Activated naive CD8-positive, alpha-beta T cell (primary cell): ENCODE data around the gene NEUROG1.
A peak's percentile ranks its signal among the peaks of the same experiment; 100 is the strongest.
"Not testable (repeated sequence)": the region's sequence is repeated elsewhere in the genome, so short reads cannot be mapped to it uniquely, and the experiment has no call there.

ENCODE experiments used
- H3K27ac Mint-ChIP-seq: one replicate; pipeline ENCODE4 v1.8.0; 2021; ENCODE audit warnings: mixed read lengths
- H3K27me3 Mint-ChIP-seq: one replicate; pipeline ENCODE4 v1.8.0; 2021; ENCODE audit warnings: mixed read lengths
- H3K36me3 Mint-ChIP-seq: one replicate; pipeline ENCODE4 v1.8.0; 2021; ENCODE audit warnings: mixed read lengths
- H3K4me1 Mint-ChIP-seq: one replicate; pipeline ENCODE4 v1.8.0; 2021; ENCODE audit warnings: low read depth, mixed read lengths
- H3K4me3 Mint-ChIP-seq: one replicate; pipeline ENCODE4 v1.8.0; 2021; ENCODE audit warnings: mild to moderate bottlenecking, mixed read lengths
- H3K9me3 Mint-ChIP-seq: one replicate; pipeline ENCODE4 v1.8.0; 2021; ENCODE audit warnings: low read depth, mixed read lengths

The NEUROG1 gene

DNA sequence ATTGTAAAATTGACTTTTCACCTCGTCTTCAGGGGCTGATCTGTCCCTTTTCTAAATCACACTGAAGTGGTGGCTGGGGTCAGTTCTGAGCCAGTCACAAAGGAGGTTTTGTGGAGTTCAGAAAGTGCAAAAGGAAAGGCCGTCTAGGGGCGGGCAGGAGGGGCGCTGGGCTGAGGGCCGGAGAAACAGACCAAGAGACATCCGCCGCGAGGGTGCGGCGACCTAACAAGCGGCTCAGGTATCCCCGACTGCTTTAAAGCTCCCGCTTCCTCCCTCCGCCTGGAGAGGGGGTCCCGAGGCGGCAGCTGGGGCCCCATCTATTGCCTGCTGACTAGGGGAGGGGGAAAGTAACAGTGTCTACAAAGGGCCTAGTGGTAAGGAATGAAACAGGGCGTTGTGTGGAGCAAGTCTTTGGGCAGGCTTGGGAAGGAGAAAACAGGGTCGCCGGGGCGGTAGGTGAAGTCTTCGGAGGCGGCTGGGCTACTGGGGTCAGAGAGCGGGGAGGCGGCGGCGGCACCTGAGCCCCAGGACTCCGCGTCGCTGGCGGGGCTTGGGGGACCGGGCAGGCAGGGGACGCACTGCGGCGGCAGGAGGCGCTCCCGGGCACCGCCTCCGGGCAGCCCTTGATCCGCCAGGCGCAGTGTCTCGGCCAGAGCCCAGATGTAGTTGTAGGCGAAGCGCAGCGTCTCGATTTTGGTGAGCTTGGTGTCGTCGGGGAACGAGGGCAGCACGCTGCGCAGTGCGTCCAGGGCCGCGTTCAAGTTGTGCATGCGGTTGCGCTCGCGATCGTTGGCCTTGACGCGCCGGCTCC lies 950 bp downstream of the NEUROG1 start:
- H3K27me3 Mint-ChIP-seq = peaks cover 50% of the 10 kb centered on the region
- no peak overlapping the region for H3K27ac Mint-ChIP-seq
- peak overlapping the region; percentile 32 for H3K4me3 Mint-ChIP-seq
- H3K36me3 Mint-ChIP-seq = no peaks in the 10 kb centered on the region
- peaks cover 8% of the 10 kb centered on the region for H3K4me1 Mint-ChIP-seq
- no peaks in the 10 kb centered on the region for H3K9me3 Mint-ChIP-seq

DNA sequence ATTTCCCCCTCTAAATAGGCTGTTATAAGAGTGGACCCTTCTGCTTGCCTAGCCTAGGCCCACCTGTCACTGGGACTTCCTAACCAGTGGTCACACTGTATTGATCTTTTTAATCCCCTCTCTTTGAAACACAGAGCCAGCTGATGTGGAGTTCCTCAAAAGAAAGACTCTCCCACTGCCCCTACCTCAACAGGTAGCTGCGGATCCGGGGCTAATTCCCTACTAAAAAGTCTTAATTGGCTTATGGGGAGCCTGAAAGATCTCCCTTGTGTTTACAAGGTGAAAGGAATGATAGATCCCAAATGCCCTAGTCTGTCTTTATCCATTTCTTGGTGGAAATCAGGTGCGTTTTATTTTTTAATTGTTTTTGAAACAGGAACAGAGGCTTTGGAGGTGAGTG lies 2.0 kb downstream of the NEUROG1 start:
- no peaks in the 10 kb centered on the region for H3K9me3 Mint-ChIP-seq
- peaks cover 44% of the 10 kb centered on the region for H3K27me3 Mint-ChIP-seq
- H3K27ac Mint-ChIP-seq = no peak overlapping the region
- H3K4me3 Mint-ChIP-seq = no peak overlapping the region
- H3K4me1 Mint-ChIP-seq = peaks cover 8% of the 10 kb centered on the region
- no peaks in the 10 kb centered on the region for H3K36me3 Mint-ChIP-seq

DNA sequence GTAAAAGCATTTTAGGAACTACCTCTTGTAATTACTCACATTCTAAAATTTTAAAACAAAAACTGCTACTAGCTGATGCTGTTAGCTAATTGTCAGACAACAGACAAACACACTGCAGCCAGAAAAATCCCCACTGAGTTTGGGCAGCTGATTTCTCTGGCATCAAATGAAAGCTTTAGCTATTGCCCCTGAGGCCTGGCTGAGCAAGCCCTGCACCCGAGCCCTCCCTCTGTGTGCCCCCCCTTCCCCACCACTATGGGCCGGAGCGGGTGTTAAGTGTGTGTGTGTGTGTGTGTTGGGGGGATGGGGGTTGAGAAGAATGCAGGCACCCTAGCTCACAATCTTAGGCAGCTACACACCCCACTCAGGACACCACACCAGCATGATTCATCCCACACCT lies 2.4 kb downstream of the NEUROG1 start:
- no peak overlapping the region for H3K27ac Mint-ChIP-seq
- H3K4me3 Mint-ChIP-seq = no peak overlapping the region
- H3K27me3 Mint-ChIP-seq = peaks cover 41% of the 10 kb centered on the region
- no peaks in the 10 kb centered on the region for H3K9me3 Mint-ChIP-seq
- H3K36me3 Mint-ChIP-seq = no peaks in the 10 kb centered on the region
- peaks cover 8% of the 10 kb centered on the region for H3K4me1 Mint-ChIP-seq

DNA sequence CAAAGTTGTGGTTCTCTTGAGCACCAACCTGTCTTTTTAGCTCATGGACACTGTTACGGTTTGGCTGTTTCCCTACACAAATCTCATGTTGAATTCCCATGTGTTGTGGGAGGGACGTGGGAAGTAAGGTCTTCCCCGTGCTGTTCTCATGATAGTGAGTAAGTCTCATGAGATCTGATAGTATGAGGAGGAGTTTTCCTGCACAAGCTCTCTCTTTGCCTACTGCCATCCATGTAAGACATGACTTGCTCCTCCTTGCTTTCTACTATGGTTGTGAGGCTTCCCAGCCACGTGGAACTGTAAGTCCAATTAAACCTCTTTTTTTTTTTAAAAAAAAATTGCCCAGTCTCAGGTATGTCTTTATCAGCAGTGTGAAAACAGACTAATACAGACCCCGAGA lies 6.2 kb downstream of the NEUROG1 start:
- peaks cover 35% of the 10 kb centered on the region for H3K27me3 Mint-ChIP-seq
- not testable (repeated sequence) for H3K4me3 Mint-ChIP-seq, H3K27ac Mint-ChIP-seq, H3K4me1 Mint-ChIP-seq, H3K9me3 Mint-ChIP-seq, H3K36me3 Mint-ChIP-seq

DNA sequence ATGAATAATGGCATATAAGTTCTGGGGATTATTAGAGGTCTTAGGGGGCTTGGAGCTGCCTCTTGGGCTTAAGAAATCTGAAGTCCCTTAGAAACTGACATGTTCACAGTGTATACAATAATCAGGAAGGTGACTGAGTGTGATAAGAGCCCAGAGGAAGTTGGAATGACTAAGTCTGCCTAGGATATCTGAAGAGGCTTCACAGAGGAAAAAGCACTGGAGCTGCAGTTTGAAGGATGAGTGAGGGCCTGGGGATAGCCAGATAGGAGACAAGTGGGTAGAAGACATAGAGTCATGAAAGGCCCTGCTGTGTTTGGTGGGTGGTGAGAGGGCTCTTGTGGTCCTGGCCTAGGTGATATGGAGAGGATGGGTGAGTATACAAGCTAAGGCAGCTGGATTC lies 8.8 kb downstream of the NEUROG1 start:
- no peak overlapping the region for H3K27ac Mint-ChIP-seq
- H3K9me3 Mint-ChIP-seq = no peaks in the 10 kb centered on the region
- H3K36me3 Mint-ChIP-seq = no peaks in the 10 kb centered on the region
- H3K4me1 Mint-ChIP-seq = no peaks in the 10 kb centered on the region
- peaks cover 36% of the 10 kb centered on the region for H3K27me3 Mint-ChIP-seq
- H3K4me3 Mint-ChIP-seq = no peak overlapping the region

DNA sequence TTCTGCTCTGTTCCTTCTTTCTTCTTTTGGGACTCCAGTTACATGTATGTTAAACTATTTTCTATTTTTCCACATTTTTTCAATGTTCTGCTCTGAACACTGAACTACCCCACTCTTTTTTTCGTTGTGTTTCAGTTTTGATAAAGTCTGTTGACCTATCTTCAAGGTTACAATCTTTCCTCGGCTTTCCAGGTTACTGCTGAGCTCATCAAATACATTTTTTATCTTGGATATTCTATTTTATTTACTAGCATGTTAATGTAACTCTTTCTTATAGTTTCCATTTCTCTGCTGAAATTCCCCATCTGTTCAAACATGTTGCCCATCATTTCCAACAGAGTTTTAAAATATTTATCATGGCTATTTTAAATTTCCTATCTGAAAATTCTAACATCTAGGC lies 13.8 kb downstream of the NEUROG1 start:
- H3K27me3 Mint-ChIP-seq = peaks cover 32% of the 10 kb centered on the region
- H3K4me3 Mint-ChIP-seq = no peak overlapping the region
- no peaks in the 10 kb centered on the region for H3K9me3 Mint-ChIP-seq
- H3K27ac Mint-ChIP-seq = no peak overlapping the region
- H3K36me3 Mint-ChIP-seq = no peaks in the 10 kb centered on the region
- H3K4me1 Mint-ChIP-seq = no peaks in the 10 kb centered on the region

DNA sequence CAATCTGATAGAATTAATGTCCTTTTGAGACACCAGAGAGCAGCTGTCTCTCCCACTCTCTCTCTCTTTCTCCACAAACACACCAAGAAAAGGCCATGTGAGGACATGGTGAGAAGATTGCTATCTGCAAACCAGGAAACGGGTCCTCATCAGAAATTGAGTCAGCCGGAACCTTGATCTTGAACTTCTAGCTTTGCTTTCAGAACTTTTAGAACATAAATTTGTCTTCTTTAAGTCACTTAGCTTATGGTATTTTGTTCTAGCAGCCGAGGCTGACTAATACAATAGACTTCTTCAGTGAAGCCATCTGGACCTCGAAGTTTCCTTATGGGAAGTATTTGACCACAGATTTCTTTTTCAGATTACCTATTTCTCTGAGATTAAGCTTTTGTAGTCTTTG lies 18.1 kb downstream of the NEUROG1 start:
- H3K27ac Mint-ChIP-seq = no peak overlapping the region

DNA sequence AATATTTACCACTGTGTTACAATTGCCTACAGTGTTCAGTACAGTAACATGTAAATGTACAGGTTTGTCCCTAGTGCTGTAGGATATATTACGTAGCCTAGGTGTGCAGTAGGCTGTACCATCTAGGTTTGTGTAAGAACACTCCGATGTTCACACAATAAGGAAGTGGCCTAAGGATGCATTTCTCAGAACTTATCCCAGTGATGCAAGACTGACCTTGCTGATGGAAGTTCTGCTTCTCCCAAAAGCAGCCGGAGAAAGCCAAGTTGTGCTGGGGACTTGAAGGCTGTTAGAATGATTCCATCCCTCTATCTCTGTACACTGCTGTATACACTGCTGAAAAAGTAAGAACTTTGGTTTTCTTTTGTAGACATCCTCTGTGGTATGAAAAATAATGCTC lies 21.6 kb downstream of the NEUROG1 start:
- Mint-ChIP-seq H3K36me3 (no peaks in the 10 kb centered on the region), H3K4me3 (no peak overlapping the region), H3K9me3 (peaks cover 6% of the 10 kb centered on the region)

More for the DNA sequence above, 18.1 kb downstream of the NEUROG1 start:
- H3K27me3 Mint-ChIP-seq = peaks cover 27% of the 10 kb centered on the region
- peaks cover 6% of the 10 kb centered on the region for H3K9me3 Mint-ChIP-seq
- no peaks in the 10 kb centered on the region for H3K4me1 Mint-ChIP-seq
- H3K36me3 Mint-ChIP-seq = no peaks in the 10 kb centered on the region
- no peak overlapping the region for H3K4me3 Mint-ChIP-seq

DNA sequence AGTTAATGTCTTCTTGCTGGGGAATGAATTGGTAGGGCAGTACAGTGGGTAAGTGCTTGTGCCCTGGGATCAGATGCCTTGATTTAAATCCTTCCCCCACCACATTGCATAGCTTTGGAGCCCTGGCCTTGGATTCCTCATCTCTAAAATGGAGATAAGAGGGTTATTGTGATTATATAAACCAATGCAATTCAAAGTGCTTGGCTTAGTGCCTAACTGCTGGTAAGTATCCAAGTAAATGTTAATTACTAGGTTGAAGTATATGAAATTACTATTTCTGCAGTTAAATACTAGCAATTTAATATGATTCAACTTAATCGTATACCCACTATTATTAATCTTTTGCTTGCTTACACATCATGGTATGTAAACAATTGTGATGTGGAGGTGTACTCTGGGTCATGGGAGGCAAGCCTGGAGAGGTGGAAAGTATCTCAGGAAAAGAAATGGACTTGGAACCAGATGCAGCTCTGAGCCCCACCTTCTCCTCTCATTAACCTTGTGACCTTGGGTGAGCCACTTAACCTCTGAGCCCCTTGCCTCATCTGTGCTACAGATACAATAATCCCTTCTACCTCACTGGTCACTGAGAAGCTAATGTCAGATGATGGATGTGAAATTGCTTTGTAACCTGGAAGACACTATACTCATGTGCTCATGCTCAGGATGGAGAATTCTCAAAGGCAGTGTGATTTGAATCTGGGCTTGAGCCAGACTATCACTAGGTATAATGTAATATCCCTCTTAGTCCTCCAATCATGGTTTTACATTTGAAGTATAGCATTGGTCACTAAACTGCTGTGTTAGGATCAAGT lies 23.8 kb downstream of the NEUROG1 start:
- H3K36me3 Mint-ChIP-seq = no peaks in the 10 kb centered on the region
- H3K4me1 Mint-ChIP-seq = peaks cover 3% of the 10 kb centered on the region
- H3K27ac Mint-ChIP-seq = no peak overlapping the region
- H3K9me3 Mint-ChIP-seq = peaks cover 6% of the 10 kb centered on the region
- H3K4me3 Mint-ChIP-seq = no peak overlapping the region
- H3K27me3 Mint-ChIP-seq = peaks cover 18% of the 10 kb centered on the region

More for the DNA sequence above, 21.6 kb downstream of the NEUROG1 start:
- H3K27me3 Mint-ChIP-seq = peaks cover 20% of the 10 kb centered on the region
- H3K4me1 Mint-ChIP-seq = no peaks in the 10 kb centered on the region
- H3K27ac Mint-ChIP-seq = no peak overlapping the region

DNA sequence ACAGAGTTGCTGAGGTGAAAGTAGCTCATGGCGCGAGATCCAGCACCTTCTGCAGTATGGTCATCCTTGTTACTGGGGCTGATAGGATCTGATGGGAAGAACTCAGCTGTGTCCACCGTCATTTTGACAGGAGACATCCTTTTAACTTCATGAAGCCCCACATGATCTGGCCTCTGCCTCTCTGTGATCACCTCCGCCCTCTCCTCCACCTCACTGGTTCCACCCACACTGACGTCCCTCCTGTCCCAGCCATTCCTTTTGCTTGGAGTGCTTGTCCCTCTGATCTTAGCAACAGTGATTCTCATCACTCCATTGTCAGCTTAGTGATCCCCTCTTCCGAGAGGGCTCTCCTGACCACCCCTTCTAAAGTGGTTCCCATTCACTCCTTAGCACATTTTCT lies 25.8 kb downstream of the NEUROG1 start:
- Mint-ChIP-seq H3K4me1 (peaks cover 3% of the 10 kb centered on the region), H3K9me3 (no peaks in the 10 kb centered on the region), H3K27ac (no peak overlapping the region), H3K27me3 (peaks cover 11% of the 10 kb centered on the region), H3K36me3 (no peaks in the 10 kb centered on the region), H3K4me3 (no peak overlapping the region)

DNA sequence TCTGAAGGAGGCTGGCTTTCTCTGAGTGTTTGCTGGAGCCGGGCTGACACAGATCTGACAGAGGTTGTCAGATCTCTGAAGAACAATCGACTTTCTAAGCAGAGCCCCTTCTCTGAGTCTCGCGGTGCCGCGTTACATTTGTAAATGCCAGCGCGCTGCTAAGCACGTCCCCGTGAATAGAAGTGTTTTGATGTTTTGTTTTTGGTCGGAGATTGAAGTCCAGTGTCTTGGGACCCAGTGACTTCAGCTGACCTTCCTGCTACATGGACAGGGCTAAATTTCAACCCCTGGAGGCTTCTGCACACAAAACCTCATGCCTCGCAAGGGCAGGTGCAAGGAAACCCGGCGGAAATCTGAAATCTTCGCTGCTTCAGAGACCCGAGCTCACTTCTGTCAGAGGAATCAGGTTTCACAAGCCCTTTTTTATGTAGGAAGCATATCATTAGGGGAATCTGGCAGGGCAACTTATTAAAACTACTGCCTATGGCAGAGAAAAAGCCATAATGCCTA lies 27.2 kb downstream of the NEUROG1 start:
- no peak overlapping the region for H3K27ac Mint-ChIP-seq
- no peaks in the 10 kb centered on the region for H3K9me3 Mint-ChIP-seq
- H3K4me1 Mint-ChIP-seq = peaks cover 3% of the 10 kb centered on the region
- H3K4me3 Mint-ChIP-seq = peak overlapping the region; percentile 30
- H3K27me3 Mint-ChIP-seq = peaks cover 14% of the 10 kb centered on the region
- no peaks in the 10 kb centered on the region for H3K36me3 Mint-ChIP-seq

DNA sequence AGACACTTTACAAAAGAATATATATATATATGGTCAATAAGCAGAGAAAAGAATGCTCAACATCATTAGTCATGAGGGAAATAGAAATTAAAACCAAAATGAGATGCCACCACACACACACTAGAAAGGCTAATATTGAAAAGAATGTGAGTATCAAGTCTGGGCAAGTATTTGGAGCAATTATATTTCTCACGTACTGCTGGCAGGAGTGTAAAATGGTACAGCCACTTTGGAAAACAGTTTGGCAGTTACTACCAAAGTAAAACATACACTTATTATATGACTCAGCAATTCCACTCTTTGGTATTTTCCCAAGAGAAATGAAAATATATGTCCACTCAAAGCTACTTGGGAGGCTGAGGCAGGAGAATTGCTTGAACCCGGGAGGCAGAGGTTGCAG lies 29.8 kb downstream of the NEUROG1 start:
- Mint-ChIP-seq H3K27ac (no peak overlapping the region), H3K4me3 (no peak overlapping the region), H3K4me1 (peaks cover 3% of the 10 kb centered on the region)

DNA sequence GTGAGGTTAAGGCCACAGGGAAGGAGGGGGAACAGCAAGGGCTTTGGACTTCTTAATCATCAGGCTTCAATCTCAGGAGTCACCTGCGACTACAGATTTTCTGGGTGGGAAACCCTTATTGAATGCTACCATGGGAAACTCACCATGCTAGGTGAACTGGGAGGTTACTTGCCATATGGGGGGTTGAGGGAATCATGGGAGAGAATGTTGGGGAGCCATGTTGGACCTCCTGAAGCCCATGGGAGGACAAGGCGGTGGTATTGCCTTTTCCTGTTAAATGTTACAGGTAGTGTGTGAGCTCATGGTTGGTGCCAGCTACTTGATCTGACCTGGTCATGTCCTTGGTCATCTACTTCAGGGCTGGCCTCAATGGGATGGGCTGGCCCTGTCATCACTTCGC lies 31.4 kb downstream of the NEUROG1 start:
- Mint-ChIP-seq H3K4me3 (no peak overlapping the region), H3K9me3 (no peaks in the 10 kb centered on the region), H3K27ac (no peak overlapping the region), H3K27me3 (peaks cover 16% of the 10 kb centered on the region), H3K4me1 (peaks cover 3% of the 10 kb centered on the region), H3K36me3 (no peaks in the 10 kb centered on the region)

More for the DNA sequence above, 29.8 kb downstream of the NEUROG1 start:
- H3K27me3 Mint-ChIP-seq = peaks cover 20% of the 10 kb centered on the region
- no peaks in the 10 kb centered on the region for H3K36me3 Mint-ChIP-seq
- H3K9me3 Mint-ChIP-seq = no peaks in the 10 kb centered on the region

DNA sequence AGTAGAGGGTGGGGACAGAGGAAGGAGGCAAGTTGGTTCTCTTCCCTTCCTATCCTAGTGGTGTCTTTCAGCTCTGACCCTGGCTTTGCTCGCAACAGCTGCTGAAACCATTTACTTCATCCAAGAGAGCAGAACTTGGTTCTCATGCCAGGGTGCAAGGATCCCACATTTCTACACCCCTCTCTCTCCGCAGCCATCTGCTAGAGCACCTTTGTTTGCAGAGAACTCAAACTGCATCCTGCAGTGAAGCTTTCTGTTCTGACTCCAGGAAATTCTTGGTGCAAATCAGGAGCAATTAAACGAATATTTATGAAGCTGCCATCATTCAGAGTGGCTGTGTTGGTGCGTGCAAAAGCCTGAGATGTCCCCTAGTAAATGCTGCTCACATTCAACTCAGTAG lies 31.9 kb downstream of the NEUROG1 start:
- Mint-ChIP-seq H3K27me3 (peaks cover 15% of the 10 kb centered on the region), H3K4me3 (no peak overlapping the region), H3K4me1 (peaks cover 3% of the 10 kb centered on the region), H3K27ac (no peak overlapping the region), H3K9me3 (no peaks in the 10 kb centered on the region), H3K36me3 (no peaks in the 10 kb centered on the region)

DNA sequence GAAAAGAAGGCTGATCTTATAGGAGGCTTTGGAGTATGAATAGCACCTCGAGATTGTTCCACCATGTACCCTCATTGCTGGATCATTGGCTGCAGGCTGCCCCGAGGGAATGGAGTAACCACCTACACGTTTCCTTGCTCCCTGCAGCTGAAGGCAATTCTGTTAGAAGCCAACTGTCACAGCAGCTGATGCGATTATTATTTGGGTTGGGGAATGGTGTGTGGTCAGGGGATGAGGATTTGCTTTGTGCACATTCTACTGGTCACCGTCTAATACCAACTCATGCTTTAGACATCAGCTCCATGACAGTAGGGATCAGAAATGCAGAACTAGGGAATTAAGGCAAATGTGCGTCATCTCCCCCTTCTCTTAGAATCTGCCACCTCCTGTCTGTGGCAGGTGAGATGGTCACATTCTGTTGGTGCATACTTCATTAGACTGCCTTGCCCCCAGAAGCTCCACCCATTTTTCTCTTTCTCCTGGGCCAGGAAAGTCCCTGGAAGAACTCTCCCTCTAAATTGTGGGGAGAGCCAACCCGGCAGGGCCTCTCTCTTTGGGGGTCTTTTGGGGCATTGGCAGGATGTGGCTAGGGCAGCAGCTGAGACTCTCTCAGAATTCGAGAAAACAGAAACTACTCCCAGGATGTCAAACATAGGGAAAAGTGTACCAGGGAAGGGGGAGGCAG lies 32.8 kb downstream of the NEUROG1 start:
- Mint-ChIP-seq H3K27ac (no peak overlapping the region), H3K9me3 (no peaks in the 10 kb centered on the region), H3K36me3 (no peaks in the 10 kb centered on the region), H3K27me3 (peaks cover 14% of the 10 kb centered on the region), H3K4me1 (no peaks in the 10 kb centered on the region), H3K4me3 (no peak overlapping the region)
